ENCODE results near the gene ZNF496.

- no peak for TF ChIP-seq CTCF (IDR thresholded peaks at IDR 0.05)
- no peak for TF ChIP-seq POLR2A (IDR thresholded peaks at IDR 0.05)
Measured at GRCh38 chr1:247359559-247359958, 27.9 kb upstream of the ZNF496 start.

All from adrenal gland (tissue), 5 donors.